ENCODE results near the gene RP9.
"Not testable (repeated sequence)": the region's sequence is repeated elsewhere in the genome, so short reads cannot be mapped to it uniquely, and the experiment has no call there.

The RP9 gene

GRCh38 chr7:33100770-33101169 lies 8.4 kb downstream of the RP9 start:
- DNase-seq, result no peak

- DNase-seq, result no peak
Measured at GRCh38 chr7:33099154-33099940, 9.9 kb downstream of the RP9 start.

DNA sequence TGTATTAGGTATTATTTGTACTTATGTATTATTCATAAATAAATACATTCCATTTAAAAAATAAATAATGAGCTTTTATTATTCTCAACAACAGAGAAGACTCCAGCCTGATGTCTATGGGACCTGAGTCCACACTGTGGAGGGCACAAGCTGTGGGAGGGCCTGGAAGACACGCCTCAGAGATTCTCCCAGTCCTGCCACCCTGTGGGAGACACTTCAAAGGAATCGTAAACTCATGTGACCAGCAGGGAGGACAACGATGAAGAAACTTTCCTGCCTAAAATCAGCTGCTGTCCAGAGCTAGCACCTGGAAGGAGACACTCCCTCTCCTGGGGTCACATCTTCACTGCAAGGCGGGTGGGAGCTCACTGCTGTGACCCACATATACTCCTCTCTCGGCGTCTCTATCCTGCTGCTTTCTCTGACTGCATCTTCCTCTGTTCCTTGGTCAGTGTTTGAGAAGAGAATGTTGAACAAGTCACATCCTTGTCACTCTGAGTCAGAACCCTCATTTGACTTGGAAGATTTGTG lies 14.4 kb downstream of the RP9 start:
- not testable (repeated sequence) for DNase-seq

DNA sequence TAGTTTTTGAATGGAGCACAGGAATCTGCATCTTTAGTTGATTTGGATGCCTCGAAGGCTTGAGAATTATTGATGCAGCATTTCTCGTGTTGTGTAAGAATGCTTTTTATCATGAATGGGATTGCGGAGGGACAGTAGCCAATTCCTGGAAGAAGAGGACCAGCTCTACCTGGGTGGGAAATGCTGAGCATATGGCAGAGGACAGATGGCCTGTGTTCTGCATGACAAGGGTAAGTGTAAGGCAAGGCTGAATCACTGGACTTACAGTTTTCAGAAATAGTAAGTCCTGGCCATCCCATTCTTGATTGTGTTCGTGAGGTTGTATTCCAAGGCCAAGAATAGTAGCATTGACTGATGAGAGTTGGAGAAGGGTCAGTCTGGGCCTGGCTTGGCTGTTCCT lies 15.9 kb downstream of the RP9 start:
- no peak for DNase-seq

GRCh38 chr7:33091641-33092191 lies 17.5 kb downstream of the RP9 start:
- DNase-seq, result no peak

DNA sequence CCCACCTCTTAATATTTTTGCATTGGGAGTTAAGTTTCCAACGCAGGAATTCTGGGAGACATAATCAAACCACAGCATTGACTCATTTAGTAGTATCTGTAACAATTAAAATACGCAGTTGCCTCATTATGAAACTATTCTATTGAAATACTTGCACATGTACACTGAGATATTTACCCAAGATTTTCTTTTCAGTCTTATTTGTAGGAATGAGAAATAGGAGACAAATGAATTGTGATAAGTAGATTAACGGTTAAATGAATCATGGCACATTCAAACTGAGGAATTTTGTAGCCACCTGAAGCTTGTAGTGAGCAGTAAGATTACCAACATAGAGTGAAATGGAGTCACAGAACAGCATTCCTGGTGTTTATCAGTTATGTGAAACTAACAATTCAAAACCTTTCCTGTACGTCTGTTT lies 18.1 kb downstream of the RP9 start:
- no peak for DNase-seq

DNA sequence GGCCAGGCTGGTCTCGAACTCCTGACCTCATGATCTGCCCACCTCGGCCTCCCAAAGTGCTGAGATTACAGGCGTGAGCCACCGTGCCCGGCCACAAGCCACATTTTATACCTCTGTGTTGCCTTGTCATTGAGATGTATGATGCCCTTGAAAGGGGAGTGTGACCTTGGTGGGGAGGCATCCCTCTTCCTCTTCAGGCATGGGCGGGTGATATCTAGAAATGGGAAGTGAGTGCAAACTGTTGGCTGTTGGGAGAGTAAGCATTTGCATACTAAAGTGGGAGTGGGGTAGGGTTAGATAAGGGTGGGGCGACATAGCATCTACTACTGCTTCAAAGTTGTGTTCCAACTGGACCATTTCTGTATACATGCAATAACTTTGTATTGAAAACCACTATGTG lies 20.1 kb downstream of the RP9 start:
- DNase-seq, result no peak

- DNase-seq, result no peak
Measured at GRCh38 chr7:33087858-33088257, 21.3 kb downstream of the RP9 start.

DNA sequence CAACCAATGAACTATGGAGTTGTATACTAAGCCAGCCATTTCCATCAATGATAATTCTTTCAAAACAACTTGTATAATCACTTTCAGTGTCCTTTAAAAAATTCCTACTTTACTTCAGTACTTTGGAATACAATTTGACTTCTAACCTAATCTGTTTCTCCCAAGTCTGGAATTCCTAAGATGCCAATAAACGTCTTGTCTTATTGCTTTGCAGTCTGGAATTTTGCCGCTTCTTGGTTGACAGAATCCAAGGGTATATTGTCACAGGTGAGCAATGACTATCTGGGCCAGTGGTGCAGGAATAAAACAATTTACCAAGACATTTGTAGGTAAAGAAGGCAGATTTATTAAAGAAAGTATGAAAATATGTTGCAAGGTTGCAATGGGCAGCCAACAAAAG lies 21.8 kb downstream of the RP9 start:
- no peak for DNase-seq

- no peak for DNase-seq
Measured at GRCh38 chr7:33079763-33080690, 29.2 kb downstream of the RP9 start.

DNA sequence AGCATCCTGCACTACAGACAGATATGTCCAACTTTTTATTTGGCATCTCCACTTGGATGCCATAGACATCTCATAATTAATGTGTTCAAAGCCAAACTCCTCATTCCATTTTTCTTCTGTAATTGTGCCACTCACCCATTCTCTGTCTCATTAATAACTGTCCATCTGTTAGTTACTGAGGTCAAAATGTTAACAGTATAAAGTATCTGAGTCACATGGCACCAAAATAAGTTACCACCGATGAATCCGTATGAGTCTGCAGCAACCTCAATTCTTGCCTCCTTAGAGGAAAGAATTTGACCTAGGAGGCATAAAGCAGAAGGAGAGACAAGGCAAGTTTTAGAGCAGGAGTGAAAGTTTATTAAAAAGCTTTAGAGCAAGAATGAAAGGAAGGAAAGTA lies 30.1 kb downstream of the RP9 start:
- DNase-seq, result no peak

DNA sequence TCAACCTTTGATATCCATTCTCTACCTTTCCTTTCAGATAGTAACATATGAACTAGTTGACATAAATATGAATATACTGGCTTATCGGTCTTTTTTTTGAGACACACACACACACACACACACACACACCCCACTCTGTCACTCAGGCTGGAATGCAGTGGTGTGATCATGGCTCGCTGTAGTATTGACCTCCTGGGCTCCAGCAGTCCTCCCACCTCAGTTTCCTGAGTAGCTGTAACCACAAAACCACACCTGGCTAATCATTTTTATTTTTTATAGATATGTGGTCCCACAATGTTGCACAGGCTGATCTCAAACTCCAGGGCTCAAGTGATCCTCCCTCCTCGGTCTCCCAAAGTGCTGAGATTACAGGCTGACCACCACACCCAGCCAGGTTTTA lies 32.5 kb downstream of the RP9 start:
- DNase-seq, result no peak

GRCh38 chr7:33075818-33076518 lies 33.2 kb downstream of the RP9 start:
- no peak for DNase-seq

GRCh38 chr7:33073243-33073642 lies 36.0 kb downstream of the RP9 start:
- DNase-seq, result no peak

DNA sequence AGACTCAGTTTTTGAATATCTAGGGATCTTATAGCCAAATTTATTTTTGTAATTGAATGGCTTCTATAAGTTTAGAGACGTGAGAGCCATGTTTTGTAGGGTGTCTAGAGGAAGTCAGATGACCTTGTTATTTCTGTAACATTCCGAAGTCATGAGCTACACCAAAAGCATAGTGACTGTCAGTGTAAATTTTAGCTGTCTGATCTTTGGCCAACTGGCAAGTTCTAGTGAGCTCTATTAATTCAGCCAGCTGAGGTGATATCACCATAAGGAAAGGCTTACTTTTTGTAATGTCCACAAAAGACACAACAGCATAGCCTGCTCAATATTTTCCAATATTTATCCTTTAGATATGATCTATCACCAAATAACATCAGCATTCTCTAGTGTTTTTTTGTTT lies 36.7 kb downstream of the RP9 start:
- DNase-seq, result peak in 1 of 2 experiments; percentile 17

DNA sequence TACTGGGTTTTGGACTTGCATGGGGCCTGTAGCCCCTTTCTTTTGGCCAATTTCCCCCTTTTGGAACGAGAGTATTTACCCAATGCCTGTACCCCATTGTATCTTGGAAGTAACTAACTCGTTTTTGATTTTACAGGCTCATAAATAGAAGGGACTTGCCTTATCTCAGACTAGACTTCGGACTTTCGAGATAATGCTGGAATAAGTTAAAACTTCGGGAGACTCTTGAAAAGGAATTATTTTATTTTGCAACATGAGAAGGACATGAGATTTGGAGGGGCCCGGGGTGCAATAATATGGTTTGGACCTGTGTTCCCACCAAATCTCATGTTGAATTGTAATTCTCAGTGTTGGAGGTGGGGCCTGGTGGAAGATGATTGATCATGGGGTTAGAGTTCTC lies 38.4 kb downstream of the RP9 start:
- DNase-seq, result no peak

DNA sequence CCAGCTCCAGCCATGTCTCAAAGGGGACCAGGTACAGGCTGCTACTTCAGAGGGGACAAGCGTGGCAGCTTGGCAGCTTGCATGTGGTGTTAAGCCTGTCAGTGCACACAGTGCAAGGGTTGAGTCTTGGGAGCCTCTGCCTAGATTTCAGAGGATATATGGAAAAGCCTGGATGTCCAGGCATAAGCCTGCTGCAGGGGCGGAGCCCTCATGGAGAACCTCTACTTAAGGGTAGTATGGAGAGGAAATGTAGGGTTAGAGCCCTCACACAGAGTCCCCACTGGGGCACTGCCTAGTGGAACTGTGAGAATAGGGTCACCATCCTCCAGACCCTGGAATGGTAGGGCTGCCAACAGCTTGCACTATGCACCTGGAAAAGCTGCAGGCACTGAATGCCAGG lies 38.9 kb downstream of the RP9 start:
- no peak for DNase-seq

DNA sequence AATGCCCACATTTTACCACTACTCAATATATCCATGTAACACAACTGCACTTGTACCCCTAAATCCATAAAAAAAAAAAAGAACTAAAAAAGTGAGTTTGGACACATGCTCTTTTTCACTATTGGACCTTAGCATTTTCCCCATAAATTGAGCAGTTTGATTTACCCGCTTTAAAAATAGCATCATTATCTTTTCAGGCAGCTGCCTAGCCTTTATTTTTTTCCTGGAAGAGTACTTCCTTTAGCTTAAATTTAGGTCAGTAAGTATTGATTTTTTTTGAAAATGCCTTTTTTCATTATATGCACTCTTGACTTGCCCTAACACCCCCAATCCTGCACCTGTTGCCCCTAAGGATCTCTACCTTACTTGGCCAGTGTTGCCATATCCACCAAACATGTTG lies 41.3 kb downstream of the RP9 start:
- DNase-seq, result no peak

DNA sequence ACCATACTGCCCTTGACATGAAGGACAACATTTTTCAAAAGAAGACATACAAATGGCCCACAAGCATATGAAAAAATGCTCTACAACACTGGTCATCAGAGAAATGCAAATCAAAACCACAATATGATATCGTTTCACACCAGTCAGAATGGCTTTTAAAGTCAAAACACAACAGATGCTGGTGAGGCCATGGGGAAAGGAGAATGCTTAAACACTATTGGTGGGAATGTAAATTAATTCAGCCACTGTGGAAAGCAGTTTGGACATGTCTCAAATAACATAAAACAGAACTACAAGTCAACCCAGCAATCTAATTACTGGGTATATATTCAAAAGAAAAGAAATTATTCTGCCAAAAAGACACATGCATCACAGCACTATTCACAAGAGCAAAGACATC lies 42.4 kb downstream of the RP9 start:
- no peak for DNase-seq

GRCh38 chr7:33065981-33066380 lies 43.2 kb downstream of the RP9 start:
- no peak for DNase-seq

DNA sequence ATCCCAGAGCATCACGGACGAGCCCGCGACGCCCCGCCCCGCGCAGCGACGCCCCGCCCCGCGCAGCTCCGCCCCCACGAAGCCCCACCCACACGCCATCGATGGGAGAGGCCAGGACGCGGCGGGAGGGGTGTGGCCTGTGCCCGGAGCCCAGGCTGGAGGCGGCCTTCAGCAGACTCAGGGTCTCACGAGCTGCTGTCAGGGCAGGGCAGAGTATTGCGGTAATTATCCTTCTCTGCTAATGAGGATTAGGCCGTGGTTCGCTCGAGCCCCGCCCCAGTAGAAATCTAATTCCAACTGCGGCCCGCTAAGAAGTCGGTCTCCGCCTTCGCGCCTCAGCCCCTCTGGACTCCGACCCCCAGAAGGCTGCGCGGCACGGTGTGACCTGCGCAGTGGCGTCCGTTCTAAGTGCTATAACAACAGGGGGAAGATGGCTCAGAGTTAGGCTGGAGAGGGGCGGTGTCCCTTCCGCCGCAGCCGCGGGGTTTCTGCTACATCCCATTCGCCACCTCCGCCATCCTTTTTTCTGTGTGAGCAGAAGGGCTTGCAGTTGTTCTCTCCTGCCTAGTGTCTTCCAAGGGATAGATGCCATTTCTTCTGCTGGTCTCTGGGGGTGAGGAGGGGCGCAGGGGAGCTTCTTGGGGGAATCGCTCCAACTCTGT lies 46.3 kb downstream of the RP9 start:
- peak; percentile 93 to 95 for DNase-seq
